ENCODE measurements around the gene CELF2. TPM values are rescaled to one million over a fixed set of nuclear protein-coding genes. Genes with fewer than 3 reads are reported as not detected.

The CELF2 gene
- total and polyA plus RNA-seq, 2 donors from 2014 or later = 1.7 to 39.2 TPM

GRCh38 chr10:10992961-10993714 lies 24.5 kb upstream of the CELF2 start:
- Histone ChIP-seq H3K4me3 (ENCODE audit: low read length in 3 of 3) (no peak overlapping the region), H3K9ac (ENCODE audit: low read length in 3 of 3) (no peak overlapping the region), H3K27ac (ENCODE audit: low read depth in 2 of 2, low read length in 2 of 2) (no peak overlapping the region), H3K36me3 (ENCODE audit: control insufficient read depth in 2 of 3, insufficient read depth in 3 of 3, low read length in 3 of 3) (no peaks in the 10 kb centered on the region), H3K27me3 (ENCODE audit: control insufficient read depth, insufficient read depth, low read length) (no peaks in the 10 kb centered on the region), H3K4me1 (ENCODE audit: control insufficient read depth in 2 of 3, insufficient read depth in 2 of 3, low read depth in 1 of 3, low read length in 3 of 3) (no peaks in the 10 kb centered on the region), H3K9me3 (ENCODE audit: control insufficient read depth in 2 of 3, insufficient read depth in 1 of 3, low read length in 3 of 3) (no peaks in the 10 kb centered on the region)
- FAIRE-seq (no peak), DNase-seq (no peak)
- intact Hi-C loops (cut with DNase I) = no loop called here
- TF ChIP-seq CTCF (IDR thresholded peaks at IDR 0.05; ENCODE audit: borderline replicate concordance, extremely low read depth, insufficient read depth) = no peak

GRCh38 chr10:10993785-10994184 lies 23.9 kb upstream of the CELF2 start:
- H3K4me3 ChIP-seq (ENCODE audit: low read length in 3 of 3) = no peak overlapping the region
- H3K27ac ChIP-seq (ENCODE audit: low read depth in 2 of 2, low read length in 2 of 2) = no peak overlapping the region
- intact Hi-C loops (cut with DNase I) = no loop called here
- no peaks in the 10 kb centered on the region for H3K27me3 ChIP-seq (ENCODE audit: control insufficient read depth, insufficient read depth, low read length)
- FAIRE-seq (no peak), DNase-seq (no peak)
- H3K36me3 ChIP-seq (ENCODE audit: control insufficient read depth in 2 of 3, insufficient read depth in 3 of 3, low read length in 3 of 3) = no peaks in the 10 kb centered on the region
- no peak overlapping the region for H3K9ac ChIP-seq (ENCODE audit: low read length in 3 of 3)
- H3K4me1 ChIP-seq (ENCODE audit: control insufficient read depth in 2 of 3, insufficient read depth in 2 of 3, low read depth in 1 of 3, low read length in 3 of 3) = no peaks in the 10 kb centered on the region
- no peaks in the 10 kb centered on the region for H3K9me3 ChIP-seq (ENCODE audit: control insufficient read depth in 2 of 3, insufficient read depth in 1 of 3, low read length in 3 of 3)
- TF ChIP-seq CTCF (IDR thresholded peaks at IDR 0.05; ENCODE audit: borderline replicate concordance, extremely low read depth, insufficient read depth) = no peak

- Histone ChIP-seq H3K36me3 (ENCODE audit: control insufficient read depth in 2 of 3, insufficient read depth in 3 of 3, low read length in 3 of 3) (no peaks in the 10 kb centered on the region), H3K27ac (ENCODE audit: low read depth in 2 of 2, low read length in 2 of 2) (no peak overlapping the region), H3K27me3 (ENCODE audit: control insufficient read depth, insufficient read depth, low read length) (no peaks in the 10 kb centered on the region), H3K4me1 (ENCODE audit: control insufficient read depth in 2 of 3, insufficient read depth in 2 of 3, low read depth in 1 of 3, low read length in 3 of 3) (no peaks in the 10 kb centered on the region), H3K4me3 (ENCODE audit: low read length in 3 of 3) (no peak overlapping the region), H3K9me3 (ENCODE audit: control insufficient read depth in 2 of 3, insufficient read depth in 1 of 3, low read length in 3 of 3) (no peaks in the 10 kb centered on the region), H3K9ac (ENCODE audit: low read length in 3 of 3) (no peak overlapping the region)
- intact Hi-C loops (cut with DNase I) = no loop called here
- FAIRE-seq (no peak), DNase-seq (no peak)
- TF ChIP-seq CTCF (IDR thresholded peaks at IDR 0.05; ENCODE audit: borderline replicate concordance, extremely low read depth, insufficient read depth) = no peak
Observed at GRCh38 chr10:10994360-10994759, 23.3 kb upstream of the CELF2 start.

GRCh38 chr10:10995120-10995519 lies 22.6 kb upstream of the CELF2 start:
- DNase-seq (no peak), FAIRE-seq (no peak)
- Histone ChIP-seq H3K4me1 (ENCODE audit: control insufficient read depth in 2 of 3, insufficient read depth in 2 of 3, low read depth in 1 of 3, low read length in 3 of 3) (no peaks in the 10 kb centered on the region), H3K27me3 (ENCODE audit: control insufficient read depth, insufficient read depth, low read length) (no peaks in the 10 kb centered on the region), H3K4me3 (ENCODE audit: low read length in 3 of 3) (no peak overlapping the region), H3K9me3 (ENCODE audit: control insufficient read depth in 2 of 3, insufficient read depth in 1 of 3, low read length in 3 of 3) (no peaks in the 10 kb centered on the region), H3K27ac (ENCODE audit: low read depth in 2 of 2, low read length in 2 of 2) (no peak overlapping the region), H3K36me3 (ENCODE audit: control insufficient read depth in 2 of 3, insufficient read depth in 3 of 3, low read length in 3 of 3) (no peaks in the 10 kb centered on the region), H3K9ac (ENCODE audit: low read length in 3 of 3) (no peak overlapping the region)
- TF ChIP-seq CTCF (IDR thresholded peaks at IDR 0.05; ENCODE audit: borderline replicate concordance, extremely low read depth, insufficient read depth) = no peak
- intact Hi-C loops (cut with DNase I) = no loop called here

Data from kidney (tissue), 14 donors.